ENCODE results near the gene MOSPD3.
"Not testable (repeated sequence)": the region's sequence is repeated elsewhere in the genome, so short reads cannot be mapped to it uniquely, and the experiment has no call there.

Gene MOSPD3

GRCh38 chr7:100649826-100650565 lies 37.7 kb downstream of the MOSPD3 start:
- Histone ChIP-seq H3K79me2 (ENCODE audit: control insufficient read depth, insufficient read depth, low read length, unreplicated experiment) (no peaks in the 10 kb centered on the region), H3K36me3 (ENCODE audit: insufficient read depth, low read length) (no peaks in the 10 kb centered on the region), H3K4me3 (ENCODE audit: low read depth, low read length) (no peak overlapping the region), H3K27ac (ENCODE audit: low read depth, low read length) (no peak overlapping the region), H3K27me3 (ENCODE audit: insufficient read depth, low read length) (peaks cover 40% of the 10 kb centered on the region), H2AFZ (ENCODE audit: low read length, unreplicated experiment) (no peak overlapping the region), H3K4me1 (ENCODE audit: control insufficient read depth, insufficient read depth, low read length, unreplicated experiment) (no peaks in the 10 kb centered on the region)

- no peaks in the 10 kb centered on the region for H3K4me1 ChIP-seq (ENCODE audit: control insufficient read depth, insufficient read depth, low read length, unreplicated experiment)
- H3K79me2 ChIP-seq (ENCODE audit: control insufficient read depth, insufficient read depth, low read length, unreplicated experiment): no peaks in the 10 kb centered on the region
- H3K27ac ChIP-seq (ENCODE audit: low read depth, low read length): no peak overlapping the region
- no peaks in the 10 kb centered on the region for H3K36me3 ChIP-seq (ENCODE audit: insufficient read depth, low read length)
- H2AFZ ChIP-seq (ENCODE audit: low read length, unreplicated experiment): no peak overlapping the region
- peaks cover 42% of the 10 kb centered on the region for H3K27me3 ChIP-seq (ENCODE audit: insufficient read depth, low read length)
- H3K4me3 ChIP-seq (ENCODE audit: low read depth, low read length): no peak overlapping the region
Observed at GRCh38 chr7:100654908-100655831, 42.8 kb downstream of the MOSPD3 start.

GRCh38 chr7:100655908-100656674 lies 43.8 kb downstream of the MOSPD3 start, which contains the start of gene ACTL6B:
Gene ACTL6B, minus strand, starts transcription at chr7:100656448. Its CDS starts 94 bp downstream, at chr7:100656354.
- Histone ChIP-seq H3K4me1 (ENCODE audit: control insufficient read depth, insufficient read depth, low read length, unreplicated experiment) (no peaks in the 10 kb centered on the region), H3K79me2 (ENCODE audit: control insufficient read depth, insufficient read depth, low read length, unreplicated experiment) (no peaks in the 10 kb centered on the region), H3K27ac (ENCODE audit: low read depth, low read length) (no peak within 1 kb of the TSS), H3K36me3 (ENCODE audit: insufficient read depth, low read length) (no peaks in the 10 kb centered on the region), H2AFZ (ENCODE audit: low read length, unreplicated experiment) (no peak within 1 kb of the TSS), H3K4me3 (ENCODE audit: low read depth, low read length) (no peak within 1 kb of the TSS), H3K27me3 (ENCODE audit: insufficient read depth, low read length) (peaks cover 42% of the 10 kb centered on the region)

GRCh38 chr7:100662194-100662776 lies 49.9 kb downstream of the MOSPD3 start:
- H2AFZ ChIP-seq (ENCODE audit: low read length, unreplicated experiment); H3K79me2 ChIP-seq (ENCODE audit: control insufficient read depth, insufficient read depth, low read length, unreplicated experiment); H3K36me3 ChIP-seq (ENCODE audit: insufficient read depth, low read length); H3K27ac ChIP-seq (ENCODE audit: low read depth, low read length); H3K4me3 ChIP-seq (ENCODE audit: low read depth, low read length); H3K27me3 ChIP-seq (ENCODE audit: insufficient read depth, low read length); H3K4me1 ChIP-seq (ENCODE audit: control insufficient read depth, insufficient read depth, low read length, unreplicated experiment): not testable (repeated sequence)
